ENCODE results near the gene PLXNA2.

GRCh38 chr1:208008534-208008933, 235.7 kb downstream of the PLXNA2 start:
- TF ChIP-seq EZH2phosphoT487 (IDR thresholded peaks at IDR 0.05; ENCODE audit: insufficient read depth, low read depth) = no peak
- no peak for TF ChIP-seq EZH2 (IDR thresholded peaks at IDR 0.05; ENCODE audit: insufficient read depth, poor library complexity, severe bottlenecking)
